Measurements from ENCODE around the gene MTFR1L. TPM values are rescaled to one million over a fixed set of nuclear protein-coding genes. Genes with fewer than 3 reads are reported as not detected.

The MTFR1L gene
- total RNA-seq, 1 donor from 2014 or later: 48.1 TPM

GRCh38 chr1:25799352-25799934, 20.3 kb upstream of the MTFR1L start:
- peaks cover 52% of the 10 kb centered on the region for H3K4me1 Mint-ChIP-seq (ENCODE audit: unreplicated experiment)
- no peak for TF ChIP-seq CTCF (IDR thresholded peaks at IDR 0.05; ENCODE audit: unreplicated experiment)
- peaks cover 11% of the 10 kb centered on the region for H3K36me3 Mint-ChIP-seq (ENCODE audit: low read depth, unreplicated experiment)
- peak overlapping the region; percentile 72 for H3K27ac Mint-ChIP-seq (ENCODE audit: unreplicated experiment)
- peaks cover 7% of the 10 kb centered on the region for H3K27me3 Mint-ChIP-seq (ENCODE audit: unreplicated experiment)
- H3K4me3 Mint-ChIP-seq (ENCODE audit: unreplicated experiment): peak overlapping the region; percentile 86
- no peaks in the 10 kb centered on the region for H3K9me3 Mint-ChIP-seq (ENCODE audit: unreplicated experiment)
- no peak for DNase-seq (ENCODE audit: low spot score)

GRCh38 chr1:25799935-25800702, 19.6 kb upstream of the MTFR1L start, which contains the start of gene SELENON:
SELENON (plus strand) TSS chr1:25800193; CDS start chr1:25800231, 38 bp downstream.
- Mint-ChIP-seq H3K36me3 (ENCODE audit: low read depth, unreplicated experiment) (peaks cover 11% of the 10 kb centered on the region), H3K4me1 (ENCODE audit: unreplicated experiment) (peaks cover 57% of the 10 kb centered on the region), H3K27ac (ENCODE audit: unreplicated experiment) (peak within 1 kb of the TSS; percentile 78), H3K27me3 (ENCODE audit: unreplicated experiment) (peaks cover 10% of the 10 kb centered on the region), H3K4me3 (ENCODE audit: unreplicated experiment) (peak within 1 kb of the TSS; percentile 91), H3K9me3 (ENCODE audit: unreplicated experiment) (no peaks in the 10 kb centered on the region)
- DNase-seq (ENCODE audit: low spot score): peak; percentile 78
- TF ChIP-seq CTCF (IDR thresholded peaks at IDR 0.05; ENCODE audit: unreplicated experiment): no peak

GRCh38 chr1:25800703-25801377, 18.9 kb upstream of the MTFR1L start:
- Mint-ChIP-seq H3K27me3 (ENCODE audit: unreplicated experiment) (peaks cover 10% of the 10 kb centered on the region), H3K4me3 (ENCODE audit: unreplicated experiment) (peak overlapping the region; percentile 91), H3K9me3 (ENCODE audit: unreplicated experiment) (no peaks in the 10 kb centered on the region), H3K27ac (ENCODE audit: unreplicated experiment) (peak overlapping the region; percentile 78), H3K36me3 (ENCODE audit: low read depth, unreplicated experiment) (peaks cover 18% of the 10 kb centered on the region), H3K4me1 (ENCODE audit: unreplicated experiment) (peaks cover 64% of the 10 kb centered on the region)
- no peak for TF ChIP-seq CTCF (IDR thresholded peaks at IDR 0.05; ENCODE audit: unreplicated experiment)
- DNase-seq (ENCODE audit: low spot score): no peak

- peaks cover 18% of the 10 kb centered on the region for H3K36me3 Mint-ChIP-seq (ENCODE audit: low read depth, unreplicated experiment)
- H3K27me3 Mint-ChIP-seq (ENCODE audit: unreplicated experiment): peaks cover 3% of the 10 kb centered on the region
- H3K9me3 Mint-ChIP-seq (ENCODE audit: unreplicated experiment): no peaks in the 10 kb centered on the region
- no peak overlapping the region for H3K27ac Mint-ChIP-seq (ENCODE audit: unreplicated experiment)
- TF ChIP-seq CTCF (IDR thresholded peaks at IDR 0.05; ENCODE audit: unreplicated experiment): no peak
- no peak for DNase-seq (ENCODE audit: low spot score)
- H3K4me1 Mint-ChIP-seq (ENCODE audit: unreplicated experiment): peaks cover 53% of the 10 kb centered on the region
- peak overlapping the region; percentile 20 for H3K4me3 Mint-ChIP-seq (ENCODE audit: unreplicated experiment)
These were observed 16.8 kb upstream of the MTFR1L start for GRCh38 chr1:25802915-25803314.

Measured in endothelial cell (in vitro differentiated cells).